SK-N-SH (cell line): Measurements from ENCODE around the gene DPH7. TPM values are rescaled to one million over a fixed set of nuclear protein-coding genes. Genes with fewer than 3 reads are reported as not detected.

Source experiments
- CTCF ChIA-PET: fragments of 300-600, 350-600 bp; formaldehyde crosslinking; extraction: SDS; loops from one replicate; lab custom pipeline; 2021; lab: Yijun Ruan, JAX
- POLR2A ChIA-PET: fragments of 350-600 bp; sonication (Branson Sonifier 250); formaldehyde crosslinking; extraction: SDS; loops from one replicate; lab custom pipeline; 2020; ENCODE audit warnings: antibody characterized with exemption, inconsistent platforms; lab: Yijun Ruan, JAX
- DNase-seq: peaks from one replicate; pipeline ENCODE4 v3.0.0; 2012
- H2AFZ ChIP-seq: fragments of 200-600 bp; sonication (generic); 2 replicates; pipeline ENCODE4 v1.8.1; 2016; ENCODE audit warnings: antibody characterized with exemption, mild to moderate bottlenecking, low read depth
- H3F3A ChIP-seq: fragments of 200-600 bp; sonication (generic); replicated peaks from 2 replicates; pipeline ENCODE3; 2016; ENCODE audit warnings: antibody characterized with exemption, mild to moderate bottlenecking; ENCODE audit not compliant: insufficient read depth
- H3K27ac ChIP-seq, 2 experiments: fragments of 200-500 bp in 1 of 2; fragments of 200-600 bp in 1 of 2; sonication (Bioruptor generic) in 1 of 2; sonication (generic), shearing (Covaris generic) in 1 of 2; 2 replicates each; pipeline versions ENCODE4 v1.5.1 to v1.6.1; 2014 to 2016; ENCODE audit warnings: low read depth in 2 of 2, inconsistent platforms in 1 of 2, low read length in 1 of 2, mild to moderate bottlenecking in 1 of 2, mixed read lengths in 1 of 2
- H3K27me3 ChIP-seq: fragments of 200-600 bp; sonication (generic), shearing (Covaris generic); 2 replicates; pipeline ENCODE4 v1.6.1; 2016; ENCODE audit warnings: mixed run types; ENCODE audit not compliant: insufficient read depth
- H3K36me3 ChIP-seq, 2 experiments: fragments of 200-500 bp in 1 of 2; fragments of 200-600 bp in 1 of 2; sonication (Bioruptor generic) in 1 of 2; sonication (generic) in 1 of 2; replicated peaks in 1 of 2; 2 replicates each; pipeline versions ENCODE3 to v1.5.1; 2014 to 2016; ENCODE audit warnings: low read length in 1 of 2, mild to moderate bottlenecking in 1 of 2; ENCODE audit not compliant: insufficient read depth in 2 of 2, control insufficient read depth in 1 of 2
- H3K4me1 ChIP-seq, 2 experiments: fragments of 200-500 bp in 1 of 2; fragments of 200-600 bp in 1 of 2; sonication (Bioruptor generic) in 1 of 2; sonication (generic), shearing (Covaris generic) in 1 of 2; 2 replicates each; pipeline versions ENCODE4 v1.5.1 to v1.6.1; 2014 to 2016; ENCODE audit warnings: low read depth in 1 of 2, low read length in 1 of 2, mixed run types in 1 of 2; ENCODE audit not compliant: insufficient read depth in 2 of 2, control insufficient read depth in 1 of 2
- H3K4me2 ChIP-seq: fragments of 200-600 bp; sonication (generic), shearing (Covaris generic); 2 replicates; pipeline ENCODE4 v1.6.1; 2017; ENCODE audit warnings: mixed run types
- H3K4me3 ChIP-seq, 2 experiments: fragments of 200-500 bp in 1 of 2; fragments of 200-600 bp in 1 of 2; sonication (Bioruptor generic) in 1 of 2; sonication (generic), shearing (Covaris generic) in 1 of 2; 2 replicates each; pipeline versions ENCODE4 v1.5.1 to v1.8.1; 2014 to 2016; ENCODE audit warnings: low read depth in 2 of 2, inconsistent platforms in 1 of 2, low read length in 1 of 2, mild to moderate bottlenecking in 1 of 2, mixed read lengths in 1 of 2, moderate library complexity in 1 of 2
- H3K79me2 ChIP-seq: fragments of 200-600 bp; sonication (generic); 2 replicates; pipeline ENCODE4 v1.8.1; 2017; ENCODE audit warnings: mild to moderate bottlenecking; ENCODE audit not compliant: insufficient read depth
- H3K9ac ChIP-seq: fragments of 200-600 bp; sonication (generic); 2 replicates; pipeline ENCODE4 v1.6.1; 2017; ENCODE audit warnings: mixed run types
- H3K9me2 ChIP-seq: fragments of 200-600 bp; sonication (generic); 2 replicates; pipeline ENCODE4 v1.6.1; 2017; ENCODE audit warnings: mixed run types
- H3K9me3 ChIP-seq: fragments of 200-600 bp; sonication (generic); 2 replicates; pipeline ENCODE4 v1.6.1; 2017; ENCODE audit warnings: mixed run types, mild to moderate bottlenecking, moderate library complexity
- H4K20me1 ChIP-seq: fragments of 200-600 bp; sonication (generic); 2 replicates; pipeline ENCODE4 v1.6.1; 2017; ENCODE audit warnings: mild to moderate bottlenecking, mixed run types; ENCODE audit not compliant: insufficient read depth
- FOSL2 ChIP-seq: IDR thresholded peaks from 2 replicates; pipeline ENCODE4 v1.4.0; 2012; ENCODE audit warnings: low read depth, mild to moderate bottlenecking, moderate library complexity, borderline replicate concordance
- FOXJ3 ChIP-seq: sonication (generic); formaldehyde crosslinking; IDR thresholded peaks from 2 replicates; pipeline ENCODE4 v1.5.1; 2020; ENCODE audit warnings: mild to moderate bottlenecking, missing genetic modification reagents
- GABPA ChIP-seq: IDR thresholded peaks from 2 replicates; pipeline ENCODE4 v1.4.0; 2012; ENCODE audit warnings: low read depth, mild to moderate bottlenecking
- GATA2 ChIP-seq: sonication (generic); formaldehyde crosslinking; IDR thresholded peaks from 2 replicates; pipeline ENCODE4 v1.5.0; 2020; ENCODE audit warnings: mild to moderate bottlenecking, missing genetic modification reagents
- MEF2A ChIP-seq: IDR thresholded peaks from 2 replicates; pipeline ENCODE4 v1.4.0; 2012; ENCODE audit warnings: low read depth, borderline replicate concordance
- MXI1 ChIP-seq: IDR thresholded peaks from 2 replicates; pipeline ENCODE4 v1.6.1; 2012; ENCODE audit warnings: mild to moderate bottlenecking, low read depth, low read length, improper control_type of control experiment
- NFIC ChIP-seq: IDR thresholded peaks from 2 replicates; pipeline ENCODE4 v1.4.0; 2012; ENCODE audit warnings: borderline replicate concordance
- NRF1 ChIP-seq: IDR thresholded peaks from 2 replicates; pipeline ENCODE4 v1.6.1; 2012; ENCODE audit warnings: low read depth, mild to moderate bottlenecking, low read length
- RAD21 ChIP-seq: IDR thresholded peaks from 2 replicates; pipeline ENCODE4 v1.6.1; 2012; ENCODE audit warnings: mild to moderate bottlenecking, low read length
- RXRA ChIP-seq: IDR thresholded peaks from 2 replicates; pipeline ENCODE4 v1.4.0; 2012; ENCODE audit warnings: low read depth, mild to moderate bottlenecking, borderline replicate concordance
- TAF1 ChIP-seq: IDR thresholded peaks from 2 replicates; pipeline ENCODE4 v1.6.1; 2012; ENCODE audit warnings: low read depth, mild to moderate bottlenecking, low read length, moderate library complexity, borderline replicate concordance
- TEAD4 ChIP-seq: IDR thresholded peaks from 2 replicates; pipeline ENCODE4 v1.4.0; 2012; ENCODE audit warnings: mild to moderate bottlenecking, borderline replicate concordance; ENCODE audit not compliant: insufficient read depth
- YY1 ChIP-seq: IDR thresholded peaks from 2 replicates; pipeline ENCODE4 v1.4.0; 2012; ENCODE audit warnings: low read depth, mild to moderate bottlenecking
- ZBTB33 ChIP-seq: IDR thresholded peaks from 2 replicates; pipeline ENCODE4 v1.4.0; 2012; ENCODE audit warnings: low read depth, borderline replicate concordance
- WGBS: methylation state at CpG from one replicate; pipeline ENCODE4 v1.1.6; 2017; ENCODE audit warnings: low lambda C conversion rate; 5-methylcytosine and 5-hydroxymethylcytosine counted together
- polyA plus RNA-seq, 3 experiments: library from polyadenylated mRNA; depleted of rRNA; stranded (reverse); fragments of >200 nt; gene quantifications; 2 replicates each; pipeline ENCODE4 v1.2.3, GENCODE V29; 2012
- TF ChIP-seq, protein P1 (sequence below): IDR thresholded peaks from 2 replicates; pipeline ENCODE4 v1.4.0; 2012; ENCODE audit warnings: low read depth, borderline replicate concordance

Gene DPH7
- polyA plus RNA-seq, 1 of the 3 experiments (the other 2 are of a cell fraction), result 59.9 TPM

DNA sequence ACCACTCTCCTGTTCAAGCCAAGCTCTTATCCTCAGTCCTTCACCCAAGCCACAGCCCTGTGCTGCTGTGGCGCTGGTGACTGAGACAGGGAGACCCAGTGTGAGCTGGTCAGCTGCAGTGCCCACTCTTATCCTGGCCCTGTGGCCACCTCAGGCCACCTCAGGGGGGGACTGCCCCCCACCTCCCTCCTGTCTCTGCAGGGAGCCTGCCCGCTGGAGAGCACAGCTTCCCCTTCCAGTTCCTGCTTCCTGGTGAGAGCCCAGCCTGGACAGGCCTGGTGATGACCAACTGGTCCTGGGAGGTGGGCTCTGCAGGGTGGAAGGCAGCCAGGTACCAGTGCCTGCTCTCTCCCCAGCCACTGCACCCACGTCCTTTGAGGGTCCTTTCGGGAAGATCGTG lies 34.5 kb upstream of the DPH7 start:
- H3K4me3 ChIP-seq, result no peak overlapping the region
- H4K20me1 ChIP-seq, result no peaks in the 10 kb centered on the region
- H3K79me2 ChIP-seq, result peaks cover 67% of the 10 kb centered on the region
- H3K27ac ChIP-seq, result peak overlapping the region in 1 of 2 experiments; percentile 60; a peak in 1 of 4 replicates
- H3K27me3 ChIP-seq, result no peaks in the 10 kb centered on the region
- H2AFZ ChIP-seq, result no peak overlapping the region
- 97% methylated on average over 3 of the region's 5 CpGs for WGBS
- H3K36me3 ChIP-seq, result peaks cover 3 to 24% of the 10 kb centered on the region in 2 experiments
- no peaks in the 10 kb centered on the region for H3K9me2 ChIP-seq
- peaks cover 8% of the 10 kb centered on the region for H3F3A ChIP-seq
- H3K9me3 ChIP-seq, result no peaks in the 10 kb centered on the region
- no peak overlapping the region for H3K4me2 ChIP-seq
- CTCF ChIA-PET, result interaction anchor here (1.3 kb wide), 1 partner anchor 61 kb away, joined by 3 read pairs; the partner anchor contains the start of gene MRPL41
- peak overlapping the region; percentile 49; the same call in 1 of the 2 replicates for H3K9ac ChIP-seq
- TF ChIP-seq NFIC, result no peak
- TF ChIP-seq YY1, result no peak
- no peak for TF ChIP-seq FOXJ3 (CRISPR knock-in tag)
- TF ChIP-seq TAF1, result no peak
- POLR2A ChIA-PET, result no interaction called here
- no peak for DNase-seq
- peaks cover 18% of the 10 kb centered on the region in 2 experiments; a peak in 3 of 4 replicates for H3K4me1 ChIP-seq

DNA sequence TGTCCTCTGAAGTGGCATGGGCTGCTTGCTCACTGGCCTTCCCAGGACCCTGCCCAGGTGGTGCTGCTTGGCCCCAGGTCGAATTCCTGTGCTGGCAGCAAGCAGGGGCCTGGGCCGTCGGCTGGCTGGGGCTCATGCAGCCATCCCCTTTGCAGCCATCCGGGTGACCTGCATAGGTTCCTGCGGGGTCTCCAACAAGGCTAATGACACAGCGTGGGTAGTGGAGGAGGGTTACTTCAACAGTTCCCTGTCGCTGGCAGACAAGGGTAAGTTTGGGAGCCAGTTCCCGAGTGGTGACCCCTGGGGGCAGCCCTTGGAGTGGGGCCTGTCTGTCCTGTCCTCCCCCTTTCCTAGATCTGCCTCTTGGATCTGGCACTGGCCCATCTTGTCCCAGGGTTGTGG lies 34.0 kb upstream of the DPH7 start:
- H3K4me3 ChIP-seq, result no peak overlapping the region
- H3K9ac ChIP-seq, result peak overlapping the region; percentile 49; the same call in 1 of the 2 replicates
- H3K9me2 ChIP-seq, result no peaks in the 10 kb centered on the region
- CTCF ChIA-PET, result no interaction called here
- peaks cover 63% of the 10 kb centered on the region for H3K79me2 ChIP-seq
- 90% methylated on average over 7 of the region's 8 CpGs for WGBS
- no peak for DNase-seq
- H3F3A ChIP-seq, result peaks cover 8% of the 10 kb centered on the region
- peaks cover 3 to 24% of the 10 kb centered on the region in 2 experiments for H3K36me3 ChIP-seq
- no peaks in the 10 kb centered on the region for H3K27me3 ChIP-seq
- POLR2A ChIA-PET, result no interaction called here
- no peak overlapping the region for H2AFZ ChIP-seq
- no peaks in the 10 kb centered on the region for H3K9me3 ChIP-seq
- H3K27ac ChIP-seq, result peak overlapping the region in 1 of 2 experiments; percentile 60; a peak in 2 of 4 replicates
- TF ChIP-seq MXI1, result no peak
- TF ChIP-seq ZBTB33, result no peak
- no peak for TF ChIP-seq NRF1
- TF ChIP-seq MEF2A, result no peak
- TF ChIP-seq TAF1, result no peak
- TF ChIP-seq, protein P1, sequence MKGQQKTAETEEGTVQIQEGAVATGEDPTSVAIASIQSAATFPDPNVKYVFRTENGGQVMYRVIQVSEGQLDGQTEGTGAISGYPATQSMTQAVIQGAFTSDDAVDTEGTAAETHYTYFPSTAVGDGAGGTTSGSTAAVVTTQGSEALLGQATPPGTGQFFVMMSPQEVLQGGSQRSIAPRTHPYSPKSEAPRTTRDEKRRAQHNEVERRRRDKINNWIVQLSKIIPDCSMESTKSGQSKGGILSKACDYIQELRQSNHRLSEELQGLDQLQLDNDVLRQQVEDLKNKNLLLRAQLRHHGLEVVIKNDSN, result no peak
- no peak for TF ChIP-seq TEAD4
- no peak for TF ChIP-seq RXRA
- TF ChIP-seq RAD21, result no peak
- TF ChIP-seq GATA2 (CRISPR knock-in tag), result no peak
- TF ChIP-seq GABPA, result no peak
- no peak for TF ChIP-seq FOSL2
- H3K4me1 ChIP-seq, result peaks cover 15 to 18% of the 10 kb centered on the region in 2 experiments; a peak in 3 of 4 replicates
- no peaks in the 10 kb centered on the region; the same call in 1 of the 2 replicates for H4K20me1 ChIP-seq
- peak overlapping the region; percentile 51 for H3K4me2 ChIP-seq
